ENCODE data around the gene KIF5A.
"Not testable (repeated sequence)": the region's sequence is repeated elsewhere in the genome, so short reads cannot be mapped to it uniquely, and the experiment has no call there.

The KIF5A gene

DNA sequence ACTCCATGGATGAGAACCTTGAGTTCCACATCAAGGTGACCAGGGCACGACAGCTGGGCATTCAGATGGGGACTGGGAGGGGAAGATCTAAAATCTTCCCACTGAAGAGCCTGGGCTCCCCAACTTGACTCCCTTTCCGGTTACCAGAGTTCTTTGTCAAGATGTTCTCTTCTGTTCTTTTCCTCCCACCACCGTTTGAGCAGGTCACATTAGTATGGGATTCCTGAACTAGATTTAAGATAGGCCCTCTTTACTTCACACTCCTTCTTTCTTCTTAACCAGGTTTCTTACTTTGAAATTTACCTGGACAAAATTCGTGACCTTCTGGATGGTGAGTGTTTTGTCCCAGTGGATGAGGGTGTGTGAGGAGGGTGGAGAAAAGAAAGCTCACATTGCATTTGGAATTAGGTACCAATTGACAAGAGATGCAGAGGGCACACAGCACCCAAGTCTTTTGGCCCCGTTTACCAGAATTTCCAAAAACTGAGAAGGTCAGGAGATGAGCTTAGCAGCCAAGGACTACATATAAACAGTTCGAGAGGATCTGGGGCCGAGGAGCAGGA is 14.4 kb downstream of the KIF5A start:
- no peaks in the 10 kb centered on the region for H3K4me1 Mint-ChIP-seq (ENCODE audit: low read depth in 2 of 2)
- no peaks in the 10 kb centered on the region for H3K9me3 Mint-ChIP-seq
- no peak for DNase-seq
- no peak overlapping the region for H3K4me3 Mint-ChIP-seq
- H3K27ac Mint-ChIP-seq = no peak overlapping the region
- no peak for ATAC-seq (replicated peaks)
- peaks cover 26 to 28% of the 10 kb centered on the region in 2 donors for H3K27me3 Mint-ChIP-seq
- no peaks in the 10 kb centered on the region for H3K36me3 Mint-ChIP-seq (ENCODE audit: insufficient read depth)

- Mint-ChIP-seq H3K27ac (no peak overlapping the region), H3K36me3 (ENCODE audit: insufficient read depth) (peaks cover 3% of the 10 kb centered on the region), H3K9me3 (no peaks in the 10 kb centered on the region)
Observed at GRCh38 chr12:57568838-57569237, 19.0 kb downstream of the KIF5A start.

DNA sequence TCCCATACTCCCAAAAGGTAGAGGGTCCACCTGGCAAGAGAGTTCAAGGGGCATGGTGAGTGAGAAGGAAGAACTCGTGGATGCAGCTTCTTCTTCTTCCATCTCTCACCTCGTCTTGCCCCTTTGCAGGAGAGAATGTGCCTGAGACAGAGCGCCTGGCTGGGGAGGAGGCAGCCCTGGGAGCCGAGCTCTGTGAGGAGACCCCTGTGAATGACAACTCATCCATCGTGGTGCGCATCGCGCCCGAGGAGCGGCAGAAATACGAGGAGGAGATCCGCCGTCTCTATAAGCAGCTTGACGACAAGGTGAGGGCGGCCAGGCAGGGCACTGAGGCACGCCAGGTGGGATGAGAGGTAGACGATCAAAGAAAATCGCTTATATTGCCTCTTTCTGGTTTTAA is 20.0 kb downstream of the KIF5A start:
- ATAC-seq (replicated peaks) (no peak), DNase-seq (no peak)
- Mint-ChIP-seq H3K9me3 (no peaks in the 10 kb centered on the region), H3K4me3 (no peak overlapping the region), H3K27me3 (peaks cover 14 to 23% of the 10 kb centered on the region in 2 donors), H3K4me1 (ENCODE audit: low read depth in 2 of 2) (no peaks in the 10 kb centered on the region), H3K36me3 (ENCODE audit: insufficient read depth) (peaks cover 3% of the 10 kb centered on the region), H3K27ac (no peak overlapping the region)

More at GRCh38 chr12:57568838-57569237, 19.0 kb downstream of the KIF5A start:
- DNase-seq = no peak
- H3K4me1 Mint-ChIP-seq (ENCODE audit: low read depth in 2 of 2) = no peaks in the 10 kb centered on the region
- H3K27me3 Mint-ChIP-seq = peaks cover 24 to 33% of the 10 kb centered on the region in 2 donors
- ATAC-seq (replicated peaks) = no peak
- no peak overlapping the region for H3K4me3 Mint-ChIP-seq

GRCh38 chr12:57570438-57570837 is 20.6 kb downstream of the KIF5A start:
- H3K4me3 Mint-ChIP-seq; H3K4me1 Mint-ChIP-seq (ENCODE audit: low read depth in 2 of 2); ATAC-seq (replicated peaks); DNase-seq; H3K9me3 Mint-ChIP-seq; H3K27ac Mint-ChIP-seq; H3K36me3 Mint-ChIP-seq (ENCODE audit: insufficient read depth): not testable (repeated sequence)
- peaks cover 10 to 21% of the 10 kb centered on the region in 2 donors for H3K27me3 Mint-ChIP-seq

DNA sequence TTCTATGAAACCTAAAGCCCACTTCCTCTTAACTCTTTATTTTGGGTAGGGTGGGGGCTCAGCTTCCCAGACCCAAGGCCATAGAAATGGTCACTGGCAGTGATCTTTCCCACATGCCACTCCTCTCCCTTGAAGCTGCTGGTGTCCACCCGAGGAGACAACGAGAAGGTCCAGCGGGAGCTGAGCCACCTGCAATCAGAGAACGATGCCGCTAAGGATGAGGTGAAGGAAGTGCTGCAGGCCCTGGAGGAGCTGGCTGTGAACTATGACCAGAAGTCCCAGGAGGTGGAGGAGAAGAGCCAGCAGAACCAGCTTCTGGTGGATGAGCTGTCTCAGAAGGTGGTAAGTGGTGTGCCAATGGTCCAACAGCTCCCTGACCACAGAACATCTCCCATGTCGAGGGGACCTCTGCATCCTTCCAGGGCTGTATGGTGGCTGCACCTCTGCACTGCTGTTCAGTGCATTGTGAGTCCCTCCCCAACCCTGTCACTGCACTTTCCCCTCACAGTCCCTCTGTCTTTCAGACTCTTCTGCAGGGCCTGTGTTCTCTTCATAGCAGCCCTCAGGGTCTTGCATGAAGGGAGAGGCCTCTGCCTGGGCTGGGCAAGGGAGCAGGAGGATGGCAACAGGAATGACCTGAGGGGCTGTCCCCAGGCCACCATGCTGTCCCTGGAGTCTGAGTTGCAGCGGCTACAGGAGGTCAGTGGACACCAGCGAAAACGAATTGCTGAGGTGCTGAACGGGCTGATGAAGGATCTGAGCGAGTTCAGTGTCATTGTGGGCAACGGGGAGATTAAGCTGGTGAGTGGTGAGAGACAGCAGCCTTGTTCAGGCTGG is 22.3 kb downstream of the KIF5A start:
- Mint-ChIP-seq H3K9me3 (no peaks in the 10 kb centered on the region), H3K4me1 (ENCODE audit: low read depth in 2 of 2) (no peaks in the 10 kb centered on the region), H3K27ac (no peak overlapping the region), H3K27me3 (peaks cover 10 to 21% of the 10 kb centered on the region in 2 donors), H3K36me3 (ENCODE audit: insufficient read depth) (peaks cover 6% of the 10 kb centered on the region), H3K4me3 (no peak overlapping the region)
- ATAC-seq (replicated peaks) (no peak), DNase-seq (no peak)

DNA sequence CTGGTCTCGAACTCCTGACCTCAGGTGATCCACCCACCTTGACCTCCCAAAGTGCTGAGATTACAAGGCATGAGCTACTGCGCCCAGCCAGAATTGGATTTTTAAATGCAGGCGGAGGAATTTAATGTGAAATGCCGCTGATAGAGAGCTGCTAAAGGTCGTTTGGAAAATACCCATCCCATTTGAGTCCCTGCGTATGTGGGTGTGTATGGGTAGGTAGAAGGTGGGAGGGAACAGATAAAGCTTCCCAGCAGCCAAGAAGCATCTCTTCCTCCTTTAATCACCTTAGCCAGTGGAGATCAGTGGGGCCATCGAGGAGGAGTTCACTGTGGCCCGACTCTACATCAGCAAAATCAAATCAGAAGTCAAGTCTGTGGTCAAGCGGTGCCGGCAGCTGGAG is 25.0 kb downstream of the KIF5A start:
- Mint-ChIP-seq H3K36me3 (ENCODE audit: insufficient read depth) (peaks cover 6% of the 10 kb centered on the region), H3K4me1 (ENCODE audit: low read depth in 2 of 2) (no peaks in the 10 kb centered on the region), H3K27me3 (peaks cover 1% of the 10 kb centered on the region in 2 donors), H3K9me3 (no peaks in the 10 kb centered on the region), H3K27ac (no peak overlapping the region), H3K4me3 (no peak overlapping the region)
- DNase-seq = no peak
- no peak for ATAC-seq (replicated peaks)

- Mint-ChIP-seq H3K27me3 (no peaks in the 10 kb centered on the region), H3K36me3 (ENCODE audit: insufficient read depth) (peaks cover 6% of the 10 kb centered on the region), H3K27ac (no peak overlapping the region), H3K9me3 (no peaks in the 10 kb centered on the region), H3K4me1 (ENCODE audit: low read depth in 2 of 2) (no peaks in the 10 kb centered on the region), H3K4me3 (no peak overlapping the region)
- ATAC-seq (replicated peaks) = no peak
- DNase-seq = no peak
Observed at GRCh38 chr12:57575771-57576612, 26.1 kb downstream of the KIF5A start.

DNA sequence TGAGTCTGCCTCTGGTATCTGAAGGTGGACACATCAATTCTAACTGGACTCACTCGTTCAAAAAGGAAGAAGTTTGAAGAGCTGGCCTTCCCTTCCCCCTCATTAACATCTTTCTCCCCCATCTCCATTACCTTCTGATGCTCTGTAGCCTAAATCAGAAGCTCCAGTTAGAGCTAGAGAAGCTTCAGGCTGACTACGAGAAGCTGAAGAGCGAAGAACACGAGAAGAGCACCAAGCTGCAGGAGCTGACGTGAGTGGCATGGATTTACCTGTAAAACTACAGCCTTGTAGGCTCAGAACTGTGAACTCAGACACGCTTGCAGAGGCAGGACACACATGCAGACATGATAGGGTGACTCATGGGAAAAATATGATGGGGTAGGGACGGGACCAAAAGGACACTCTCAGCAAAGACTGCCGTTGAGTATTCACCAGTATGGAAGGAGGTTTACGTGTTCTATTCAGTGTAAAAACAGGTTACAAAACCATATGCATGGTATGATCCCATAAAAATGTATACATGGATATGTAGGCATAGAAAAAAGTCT is 26.8 kb downstream of the KIF5A start:
- Mint-ChIP-seq H3K36me3 (ENCODE audit: insufficient read depth) (peaks cover 5% of the 10 kb centered on the region), H3K9me3 (no peaks in the 10 kb centered on the region), H3K27ac (no peak overlapping the region), H3K4me1 (ENCODE audit: low read depth in 2 of 2) (no peaks in the 10 kb centered on the region), H3K27me3 (no peaks in the 10 kb centered on the region), H3K4me3 (no peak overlapping the region)
- ATAC-seq (replicated peaks) (no peak), DNase-seq (no peak)

- H3K4me3 Mint-ChIP-seq = no peak overlapping the region
- DNase-seq = no peak
- H3K27ac Mint-ChIP-seq = no peak overlapping the region
- ATAC-seq (replicated peaks) = no peak
- H3K36me3 Mint-ChIP-seq (ENCODE audit: insufficient read depth) = peaks cover 2% of the 10 kb centered on the region
- H3K27me3 Mint-ChIP-seq = peaks cover 3 to 5% of the 10 kb centered on the region in 2 donors
- peaks cover under 1 to 2% of the 10 kb centered on the region in 2 donors for H3K4me1 Mint-ChIP-seq (ENCODE audit: low read depth in 2 of 2)
- no peaks in the 10 kb centered on the region for H3K9me3 Mint-ChIP-seq
Observed at GRCh38 chr12:57577981-57578758, 28.3 kb downstream of the KIF5A start.

DNA sequence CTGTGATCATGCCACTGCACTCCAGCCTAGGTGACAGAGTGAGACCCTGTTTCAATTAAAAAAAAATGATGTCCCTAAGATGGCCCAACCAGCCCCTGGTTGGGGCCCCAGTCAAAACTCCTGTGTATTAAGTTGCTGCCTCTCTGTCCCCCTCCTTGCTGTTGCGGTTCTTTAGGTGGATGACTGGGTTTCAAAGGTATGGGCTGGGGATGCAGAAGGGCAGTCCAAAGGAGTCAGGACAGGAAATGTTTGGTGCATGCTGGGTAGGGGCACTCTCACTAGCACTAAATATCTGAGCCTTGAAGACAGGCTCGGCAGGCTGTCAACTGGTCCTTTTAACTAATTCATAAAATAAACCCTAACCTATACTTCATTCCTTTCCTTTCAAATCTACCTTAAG is 29.2 kb downstream of the KIF5A start:
- ATAC-seq (replicated peaks) (no peak), DNase-seq (no peak)
- peaks cover 6 to 10% of the 10 kb centered on the region in 2 donors for H3K27me3 Mint-ChIP-seq
- peaks cover 4 to 5% of the 10 kb centered on the region in 2 donors for H3K4me1 Mint-ChIP-seq (ENCODE audit: low read depth in 2 of 2)
- no peak overlapping the region for H3K4me3 Mint-ChIP-seq
- H3K9me3 Mint-ChIP-seq = no peaks in the 10 kb centered on the region
- peaks cover 2% of the 10 kb centered on the region for H3K36me3 Mint-ChIP-seq (ENCODE audit: insufficient read depth)
- no peak overlapping the region for H3K27ac Mint-ChIP-seq

DNA sequence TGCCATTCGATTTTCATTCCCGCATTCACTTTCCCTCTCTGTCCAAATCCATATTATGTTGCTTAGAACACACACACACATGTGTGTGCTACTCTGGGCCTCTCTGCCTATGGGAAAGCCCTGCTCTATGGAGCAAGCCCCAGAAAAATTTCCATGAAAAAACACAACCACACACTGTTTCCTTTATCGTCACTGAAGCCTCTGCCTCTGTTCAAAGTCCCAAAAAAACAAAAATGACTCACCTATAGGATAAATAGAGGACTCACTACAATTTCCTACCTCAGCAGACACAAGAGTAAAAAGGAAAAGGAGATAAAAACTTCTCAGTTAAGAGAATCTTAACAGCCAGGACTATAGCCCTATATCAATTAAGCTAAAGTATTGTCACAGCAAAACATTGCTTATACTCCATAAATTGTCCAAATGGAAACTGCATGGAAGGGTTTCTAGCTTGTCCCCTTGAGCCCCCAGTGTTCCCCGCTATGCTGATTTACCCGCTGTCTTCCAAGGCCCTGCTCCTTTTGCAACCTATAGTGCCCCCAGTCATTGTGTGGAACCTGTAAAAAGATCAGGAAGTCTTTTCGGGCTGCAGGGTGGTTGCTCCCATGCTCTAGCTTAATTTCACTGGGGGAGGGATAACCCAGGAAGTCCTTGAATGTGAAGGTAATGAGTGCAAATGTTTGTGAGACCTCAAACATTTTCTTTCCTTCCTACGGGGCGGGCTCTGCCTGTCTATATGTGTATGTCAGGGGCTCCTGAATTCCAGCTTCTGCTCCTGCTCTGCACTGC is 30.0 kb downstream of the KIF5A start:
- no peaks in the 10 kb centered on the region for H3K9me3 Mint-ChIP-seq
- DNase-seq = no peak
- ATAC-seq (replicated peaks) = no peak

DNA sequence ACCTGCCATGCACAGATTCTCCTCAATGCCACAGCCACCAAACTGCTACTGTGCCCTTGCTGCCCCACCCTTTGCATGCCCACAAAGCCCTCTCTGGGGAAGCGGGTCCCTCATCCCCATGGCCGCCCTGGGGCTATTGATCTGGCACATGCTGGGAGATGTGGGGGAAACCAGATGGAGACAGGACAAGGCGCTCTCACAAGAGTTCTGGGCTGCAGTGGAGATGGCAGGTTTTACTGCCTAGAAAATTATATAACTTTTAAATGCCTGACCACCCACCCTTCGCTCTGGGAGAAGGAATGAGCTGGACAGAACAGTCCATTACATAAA is 30.6 kb downstream of the KIF5A start:
- ATAC-seq (replicated peaks) (no peak), DNase-seq (no peak)
- Mint-ChIP-seq H3K27ac (no peak overlapping the region), H3K27me3 (peaks cover 10% of the 10 kb centered on the region in 2 donors), H3K4me3 (no peak overlapping the region), H3K4me1 (ENCODE audit: low read depth in 2 of 2) (peaks cover 4 to 5% of the 10 kb centered on the region in 2 donors), H3K9me3 (no peaks in the 10 kb centered on the region), H3K36me3 (ENCODE audit: insufficient read depth) (peaks cover 2% of the 10 kb centered on the region)

More for the DNA sequence above, 30.0 kb downstream of the KIF5A start:
- H3K4me3 Mint-ChIP-seq = no peak overlapping the region
- H3K36me3 Mint-ChIP-seq (ENCODE audit: insufficient read depth) = peaks cover 2% of the 10 kb centered on the region
- H3K27ac Mint-ChIP-seq = no peak overlapping the region
- peaks cover 4 to 5% of the 10 kb centered on the region in 2 donors for H3K4me1 Mint-ChIP-seq (ENCODE audit: low read depth in 2 of 2)
- H3K27me3 Mint-ChIP-seq = peaks cover 10% of the 10 kb centered on the region in 2 donors
